Superior temporal gyrus (tissue), 1 donor: ENCODE data around the gene SAFB.
"Not testable (repeated sequence)": the region's sequence is repeated elsewhere in the genome, so short reads cannot be mapped to it uniquely, and the experiment has no call there.

Experiments
- DNase-seq: peaks from one replicate; pipeline ENCODE4 v3.0.0-alpha.2; 2016; ENCODE audit errors: extremely low spot score

SAFB gene

DNA sequence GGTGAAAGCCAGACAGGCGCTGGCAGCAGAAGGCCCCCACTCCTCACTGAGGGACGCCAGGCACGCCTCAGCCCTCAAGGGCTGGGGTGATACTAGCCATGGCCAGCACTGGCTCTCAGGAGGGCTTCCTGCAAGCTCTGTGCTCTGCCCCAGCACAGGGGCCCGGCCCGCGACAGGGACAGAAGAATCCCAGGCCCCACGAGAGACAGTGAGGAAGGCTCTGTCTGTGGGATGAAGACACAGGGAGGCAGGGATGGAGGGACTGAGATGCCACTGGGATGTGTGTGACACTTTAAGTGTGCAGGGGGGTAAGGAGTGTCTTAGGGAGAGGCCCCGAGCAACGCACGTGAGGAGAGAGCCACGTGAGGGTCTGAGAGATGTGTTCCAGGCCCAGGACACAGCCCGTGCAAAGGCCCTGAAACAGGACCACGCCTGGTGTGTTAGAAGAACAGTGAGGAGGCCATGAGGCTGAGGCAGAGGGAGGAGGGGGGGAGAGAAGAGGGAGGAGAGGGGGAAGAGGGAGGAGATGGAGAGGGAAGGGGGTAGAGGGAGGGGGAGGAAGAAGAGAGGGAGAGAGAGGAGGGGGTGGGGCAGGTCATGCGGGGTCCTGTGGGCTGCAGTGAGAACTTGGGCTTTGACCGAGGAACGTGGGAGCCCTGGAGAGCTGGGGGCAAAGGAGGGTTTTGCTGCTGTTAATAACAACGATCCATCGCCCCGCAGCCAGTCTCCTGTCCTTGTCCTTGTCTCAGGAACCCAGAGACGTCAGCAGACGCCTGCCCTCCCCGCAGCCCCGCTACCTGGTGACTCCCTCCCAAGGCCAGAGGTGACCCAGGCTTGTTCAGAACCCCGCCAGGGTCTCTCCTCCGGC lies 74.4 kb downstream of the SAFB start:
- DNase-seq = no peak

DNA sequence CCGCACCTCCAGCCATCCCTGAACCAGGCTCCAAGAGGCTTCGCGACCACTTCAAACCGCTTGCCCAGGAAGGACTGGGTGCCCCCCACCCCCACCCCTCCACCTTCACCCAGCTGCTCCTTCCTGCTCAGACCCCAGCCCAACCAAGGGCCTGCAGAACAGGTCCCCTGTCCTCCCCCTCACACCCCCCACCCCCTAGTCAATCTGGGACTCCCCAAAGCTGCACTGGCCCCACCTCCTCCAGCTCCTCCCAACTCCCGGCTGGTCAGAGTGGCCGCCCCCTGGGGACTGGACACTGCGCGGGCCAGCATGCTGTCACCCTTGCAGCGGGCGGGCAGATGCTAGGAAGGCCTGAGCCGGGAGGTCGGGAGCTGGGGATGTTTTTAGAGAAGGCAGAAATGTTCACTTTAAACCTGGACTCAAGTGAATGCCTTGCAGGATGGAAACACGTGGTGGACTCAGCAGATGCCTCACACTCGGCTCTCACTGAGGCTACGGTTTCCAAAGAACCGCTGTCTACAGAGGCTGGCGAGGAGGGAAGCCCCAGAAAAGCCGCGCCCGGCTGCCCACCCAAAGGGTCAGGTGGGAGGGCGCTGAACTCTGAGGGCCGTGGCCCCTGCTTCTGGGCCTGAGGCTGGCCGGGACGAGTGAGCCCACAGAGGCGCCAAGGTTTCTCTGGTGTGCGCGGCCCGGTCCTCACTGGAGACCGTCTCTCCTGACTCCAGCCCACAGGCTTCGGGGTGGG lies 75.2 kb downstream of the SAFB start:
- DNase-seq = no peak

DNA sequence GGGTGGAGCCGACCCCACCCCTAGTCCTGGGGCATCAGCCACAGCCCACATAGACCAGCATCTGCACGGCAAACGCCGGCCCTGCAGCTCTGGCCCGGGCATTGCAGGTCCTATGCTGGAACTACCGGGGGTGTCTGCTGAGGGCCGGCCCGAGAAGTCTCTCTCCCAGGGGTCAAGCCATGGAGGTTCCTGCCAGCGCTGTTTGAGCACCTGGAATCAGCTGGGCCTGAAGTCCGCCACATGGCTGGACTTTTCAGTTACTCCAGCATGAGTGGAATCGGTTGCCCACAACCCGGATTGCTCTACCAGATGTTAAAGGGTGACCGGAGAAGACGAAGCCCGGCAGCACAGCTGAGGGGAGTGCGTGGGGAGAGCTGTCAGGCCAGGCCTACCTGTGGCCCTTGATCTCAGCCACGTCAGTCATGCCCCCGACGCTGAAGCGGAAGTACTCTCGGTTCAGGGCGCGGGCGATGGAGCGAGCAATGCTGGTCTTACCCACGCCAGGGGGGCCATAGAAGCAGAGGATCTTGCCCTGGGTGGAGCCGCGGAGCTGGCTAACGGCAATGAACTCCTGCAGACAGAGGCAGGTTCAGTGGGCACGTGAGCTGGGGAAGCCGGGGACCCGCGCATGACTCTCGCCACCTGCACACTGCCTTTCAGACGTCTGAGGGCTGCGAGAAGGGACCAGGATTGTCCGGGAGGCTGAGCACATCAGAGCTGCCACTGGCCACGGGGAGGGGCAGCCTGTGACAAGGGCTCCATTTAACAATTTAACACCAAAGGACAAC lies 75.9 kb downstream of the SAFB start:
- no peak for DNase-seq

DNA sequence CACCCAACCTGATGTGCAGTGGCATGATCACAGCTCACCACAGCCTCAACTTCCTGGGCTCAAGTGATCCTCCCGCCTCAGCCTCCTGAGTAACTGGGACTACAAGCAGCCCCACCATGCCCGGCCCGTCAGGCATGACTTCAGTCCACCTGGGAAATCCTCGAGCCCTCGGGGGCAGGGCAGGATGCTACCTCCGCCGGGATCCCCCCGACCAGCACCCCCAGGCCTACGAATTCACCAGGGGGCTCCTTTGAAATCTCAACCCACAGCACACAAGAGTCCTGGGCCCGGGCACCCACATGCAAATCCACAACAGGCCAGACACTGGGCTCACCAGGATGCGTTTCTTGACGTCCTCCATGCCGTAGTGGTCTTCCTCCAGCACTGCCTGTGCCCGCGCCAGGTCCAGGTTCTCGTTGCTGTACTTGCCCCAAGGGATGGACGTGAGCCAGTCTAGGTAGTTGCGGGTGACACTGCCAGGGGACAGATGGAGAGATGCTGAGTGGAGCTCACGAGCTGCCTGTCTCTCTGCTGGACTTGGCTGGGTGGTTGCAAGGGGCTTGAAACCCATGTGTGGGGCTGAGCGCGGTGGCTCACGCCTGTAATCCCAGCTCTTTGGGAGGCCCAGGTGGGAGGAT lies 77.7 kb downstream of the SAFB start:
- no peak for DNase-seq

DNA sequence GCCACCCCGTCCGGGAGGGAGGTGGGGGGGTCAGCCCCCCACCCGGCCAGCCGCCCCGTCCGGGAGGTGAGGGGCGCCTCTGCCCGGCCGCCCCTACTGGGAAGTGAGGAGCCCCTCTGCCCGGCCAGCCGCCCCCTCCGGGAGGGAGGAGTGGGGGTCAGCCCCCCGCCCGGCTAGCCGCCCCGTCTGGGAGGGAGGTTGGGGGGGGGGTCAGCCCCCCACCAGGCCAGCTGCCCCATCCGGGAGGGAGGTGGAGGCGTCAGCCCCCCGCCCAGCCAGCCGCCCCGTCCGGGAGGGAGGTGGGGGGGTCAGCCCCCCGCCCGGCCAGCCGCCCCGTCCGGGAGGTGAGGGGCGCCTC lies 79.1 kb downstream of the SAFB start:
- DNase-seq = not testable (repeated sequence)

DNA sequence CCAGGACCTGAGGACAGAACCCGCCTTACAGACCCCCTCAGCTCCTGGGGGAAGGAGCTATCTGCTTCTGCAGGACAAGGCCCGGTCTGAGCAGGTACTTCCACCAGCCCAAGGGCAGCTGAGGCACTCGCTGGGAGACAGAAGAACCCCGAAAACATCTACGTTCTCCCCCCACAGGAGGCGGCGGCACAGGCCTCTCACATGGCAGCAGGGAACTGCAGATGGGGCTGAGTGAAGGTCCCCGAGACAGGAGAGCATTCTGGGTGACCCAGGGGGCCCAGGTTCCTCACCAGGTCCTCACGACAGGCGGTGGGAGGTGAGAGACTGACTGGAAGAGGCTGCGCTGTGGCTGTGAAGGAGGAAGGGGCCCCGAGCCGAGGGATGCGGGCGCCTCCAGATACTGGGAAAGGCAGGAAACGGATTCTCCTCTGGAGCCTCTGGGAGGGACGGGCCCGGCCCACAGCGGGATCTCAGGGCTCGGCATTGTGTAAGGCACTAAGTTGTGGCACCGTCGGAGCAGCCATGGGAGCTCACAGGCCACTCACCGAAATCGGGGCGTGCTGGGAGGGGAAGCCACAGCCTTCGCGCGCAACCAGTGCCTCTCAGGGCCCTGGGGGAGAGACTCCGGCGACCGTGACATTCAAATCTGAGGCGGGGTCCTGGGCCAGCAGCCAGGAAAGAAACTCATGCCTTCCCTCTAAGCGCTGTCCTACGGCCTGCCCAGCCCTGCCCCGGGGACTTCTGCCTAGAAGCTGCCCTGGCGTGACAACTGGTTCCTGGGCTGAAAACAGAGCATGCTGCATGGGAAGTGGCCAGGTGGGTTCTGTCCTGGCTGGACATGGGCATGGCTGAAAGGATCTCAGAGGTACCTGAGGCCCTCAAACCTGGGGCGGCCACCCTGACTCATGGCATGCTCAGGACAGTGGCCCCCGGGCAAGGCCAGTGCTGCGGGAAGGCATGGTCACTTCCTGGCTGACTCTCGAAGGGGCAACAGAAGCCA lies 81.2 kb downstream of the SAFB start:
- DNase-seq = no peak

DNA sequence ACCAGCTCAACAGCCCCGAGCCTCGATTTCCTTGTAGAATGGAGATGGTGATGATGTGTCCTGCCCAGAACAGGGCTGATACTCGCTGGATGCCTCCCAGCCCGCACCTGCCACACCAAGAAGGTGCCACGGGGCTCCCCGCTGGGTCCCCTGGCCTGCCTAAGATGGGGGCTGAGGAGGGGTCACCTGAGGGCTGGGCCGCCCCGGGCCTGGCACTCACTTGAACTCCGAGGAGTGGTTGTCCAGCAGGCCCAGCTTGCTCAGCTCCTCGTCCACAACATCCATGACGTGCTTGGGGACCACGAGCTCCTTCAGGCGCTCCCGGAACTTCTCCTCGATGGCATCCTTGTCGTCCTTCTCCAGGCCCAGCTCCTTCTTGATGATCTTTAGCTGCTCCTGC lies 82.7 kb downstream of the SAFB start:
- DNase-seq = no peak

DNA sequence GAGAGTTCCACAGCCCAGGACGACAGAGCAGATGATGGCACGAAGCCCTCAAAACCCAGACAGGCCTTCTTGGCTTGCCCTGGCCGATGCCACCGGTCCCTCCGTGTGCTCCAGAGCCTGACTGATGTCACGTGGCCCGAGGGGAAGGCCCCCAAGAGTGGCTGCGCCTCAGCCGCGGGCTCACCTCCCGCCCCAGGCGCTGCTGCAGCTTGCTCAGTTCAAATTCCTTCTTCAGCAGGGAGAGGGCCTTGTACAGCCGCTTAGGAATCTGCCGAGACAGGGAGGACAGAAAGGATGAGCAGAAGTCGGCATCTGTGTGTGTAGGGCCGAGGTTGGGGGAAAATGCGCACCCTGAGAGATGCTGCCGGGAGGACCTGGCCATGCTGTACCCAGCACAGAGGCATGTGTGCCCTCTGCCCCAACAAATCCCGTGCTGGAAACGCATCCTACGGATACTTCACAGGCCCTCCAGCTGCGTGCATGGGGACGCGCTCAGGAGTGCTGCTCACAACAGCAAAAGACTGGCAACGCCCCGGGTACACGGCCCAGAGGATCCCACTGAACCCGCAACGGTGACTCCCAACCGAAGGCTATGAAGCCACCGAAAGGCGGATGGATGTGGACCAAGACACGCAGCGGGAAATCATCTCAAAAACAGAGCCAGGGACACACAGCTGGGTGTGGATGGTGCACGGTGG lies 84.1 kb downstream of the SAFB start:
- DNase-seq = no peak

DNA sequence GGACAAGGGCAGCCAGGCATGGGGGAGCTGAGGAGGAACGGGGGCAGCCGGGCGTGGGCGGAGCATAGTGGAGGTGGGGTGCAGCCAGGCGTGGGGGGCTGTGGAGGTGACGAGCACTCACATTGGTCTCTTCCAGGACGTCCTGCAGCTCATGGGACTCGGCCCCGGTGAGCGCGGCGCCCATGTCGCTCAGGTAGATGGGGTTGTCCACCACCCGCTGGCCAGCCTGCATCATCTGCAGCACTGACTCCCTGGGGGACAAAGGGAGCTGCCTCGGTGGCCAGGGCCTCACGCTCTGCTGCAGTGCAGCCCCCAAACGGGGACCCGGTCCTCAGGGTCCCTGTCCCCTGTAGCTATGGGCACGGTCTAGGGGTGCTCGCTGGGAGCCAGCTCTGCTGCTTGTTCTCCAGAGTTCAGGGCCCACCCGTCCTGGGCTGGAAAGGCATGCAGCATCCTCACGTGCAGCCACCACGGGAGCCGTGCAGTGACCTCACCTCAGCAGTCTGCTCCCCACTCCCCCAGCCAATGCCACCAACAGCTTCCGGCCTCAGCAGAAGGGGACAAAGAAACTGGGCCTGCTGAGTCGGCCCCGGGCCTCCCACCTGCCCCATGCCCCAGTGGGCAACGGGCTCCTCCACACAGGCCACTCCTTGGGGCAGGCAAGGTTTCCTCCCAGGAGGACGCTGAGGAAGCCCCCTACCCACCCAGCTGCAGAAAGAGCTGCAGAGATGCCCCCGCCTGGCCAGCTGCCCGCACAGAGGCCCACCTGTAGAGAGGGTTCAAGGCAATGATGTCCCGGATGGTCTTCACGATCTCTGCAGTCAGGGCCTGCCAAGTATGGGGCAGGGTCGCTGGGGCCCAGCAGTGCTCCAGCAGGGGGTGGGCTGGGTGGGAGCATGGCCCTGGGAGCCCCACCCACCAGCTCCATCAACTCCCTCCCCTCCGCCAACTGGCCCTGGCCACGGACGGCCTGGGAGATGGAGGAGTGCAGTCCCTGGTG lies 85.0 kb downstream of the SAFB start:
- DNase-seq = no peak

DNA sequence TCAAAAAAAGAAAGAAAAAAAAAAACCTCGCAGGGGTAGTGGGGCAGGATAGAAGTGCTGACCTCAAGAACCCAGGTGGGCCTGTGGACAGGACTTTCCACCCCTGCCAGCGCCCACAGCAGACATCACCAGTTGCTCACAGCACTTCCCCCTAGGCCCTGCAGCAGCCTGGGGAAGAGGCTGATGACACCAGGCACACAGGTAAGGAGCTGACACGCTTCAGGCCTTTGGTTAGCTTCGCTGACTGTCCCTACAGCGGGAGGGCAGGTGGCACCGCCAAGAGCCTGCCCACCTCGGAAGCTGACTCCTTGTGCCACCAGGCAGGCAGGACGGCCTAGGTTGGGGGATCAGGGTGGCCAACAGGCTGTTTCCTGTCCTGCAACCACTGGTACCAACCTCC lies 88.1 kb downstream of the SAFB start:
- no peak for DNase-seq

DNA sequence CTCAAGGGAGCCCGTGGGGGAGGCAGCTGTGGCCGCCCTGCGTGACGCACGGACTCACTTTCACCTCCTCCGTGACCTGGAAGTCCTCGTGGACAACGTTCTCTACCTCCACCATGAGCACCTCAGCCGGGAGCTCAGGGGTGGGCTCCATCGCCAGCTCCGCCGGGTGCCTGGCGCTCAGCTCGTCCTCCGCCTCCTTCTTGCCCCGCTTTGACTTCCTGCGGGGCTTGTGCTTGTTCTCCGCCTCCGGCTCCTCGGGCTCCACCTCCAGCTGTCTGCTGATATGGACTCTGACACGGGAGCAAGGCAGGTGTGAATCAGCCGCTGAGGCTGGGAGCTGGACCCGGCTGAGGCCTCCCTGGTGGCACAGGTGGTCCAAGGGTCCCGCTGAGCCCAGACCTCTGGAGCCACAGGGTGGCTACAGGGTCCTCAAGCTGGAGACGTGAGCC lies 88.9 kb downstream of the SAFB start:
- no peak for DNase-seq

DNA sequence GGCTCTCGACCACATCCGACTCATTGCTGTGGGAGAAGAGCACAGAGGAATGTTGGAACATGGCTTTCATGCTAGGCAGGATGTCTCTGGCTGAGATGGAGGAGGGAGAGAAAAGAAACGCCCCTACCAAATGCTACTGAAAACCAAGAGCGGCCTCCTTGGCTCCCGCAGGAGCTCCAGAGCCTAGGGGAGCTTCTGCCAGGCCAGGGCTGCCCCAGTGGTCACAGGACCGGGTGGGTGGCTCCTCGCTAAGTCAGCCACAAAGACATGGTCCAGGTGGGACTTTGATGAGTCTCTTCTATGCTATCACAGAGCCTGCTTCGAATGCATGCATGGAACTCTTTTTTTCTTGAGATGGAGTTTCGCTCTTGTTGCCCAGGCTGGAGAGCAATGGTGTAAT lies 90.3 kb downstream of the SAFB start:
- DNase-seq = no peak

DNA sequence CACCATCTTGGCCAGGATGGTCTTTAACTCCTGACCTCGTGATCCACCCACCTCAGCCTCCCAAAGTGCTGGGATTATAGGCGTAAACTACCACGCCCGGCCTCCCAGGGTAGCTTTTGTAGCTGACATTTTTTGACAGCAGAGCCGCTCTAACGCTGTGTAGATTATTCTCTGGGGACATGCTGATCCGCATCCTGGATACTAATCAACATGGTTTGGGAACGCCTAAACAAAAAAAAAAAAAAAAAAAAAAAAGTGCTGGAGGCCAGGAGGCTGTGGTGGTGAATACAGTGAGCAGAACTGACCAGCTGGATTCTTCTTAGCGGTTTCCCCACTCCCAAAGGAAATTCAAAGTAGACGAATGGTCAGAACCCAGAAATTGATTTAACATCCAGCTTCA lies 91.9 kb downstream of the SAFB start:
- no peak for DNase-seq

DNA sequence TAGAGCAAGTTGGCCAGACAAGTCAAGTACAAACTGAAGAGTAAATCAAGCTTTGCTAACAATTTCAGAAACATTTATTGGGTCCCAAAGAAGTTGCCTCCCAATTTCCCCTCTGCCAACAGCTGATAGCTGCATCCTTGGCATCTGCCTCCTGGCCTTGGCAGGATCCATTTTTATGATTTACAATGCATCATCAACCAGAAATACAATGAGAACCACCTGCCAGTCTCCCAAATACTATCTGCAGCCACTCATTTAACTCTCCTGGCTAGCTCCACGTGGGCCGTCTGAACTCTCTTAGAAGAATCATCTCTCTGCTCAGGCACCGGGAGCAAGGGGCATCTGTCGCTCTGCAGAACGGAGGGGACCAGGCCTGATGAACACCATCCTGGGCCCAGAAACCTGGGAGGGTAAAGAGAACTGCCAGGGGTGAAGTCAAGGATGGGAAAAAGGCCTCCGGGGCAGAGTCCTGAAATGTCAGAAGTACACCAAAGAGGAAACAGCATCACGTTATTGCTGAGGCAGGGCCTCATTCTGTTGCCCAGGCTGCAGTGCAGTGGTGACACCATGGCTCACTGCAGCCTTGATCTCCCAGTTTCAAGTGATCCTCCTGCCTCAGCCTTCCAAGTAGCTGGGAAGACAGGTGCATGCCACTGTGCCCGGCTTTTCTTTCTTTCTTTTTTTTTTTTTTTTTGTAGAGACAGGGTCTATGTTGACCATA lies 94.5 kb downstream of the SAFB start:
- no peak for DNase-seq
